Measurements from ENCODE around the gene S1PR4. TPM values are rescaled to one million over a fixed set of nuclear protein-coding genes. Genes with fewer than 3 reads are reported as not detected.

S1PR4 gene
- total RNA-seq, 1 experiment from 2014 or later, result 0.26 TPM

GRCh38 chr19:3151563-3152418 lies 26.8 kb upstream of the S1PR4 start:
- CTCF ChIA-PET, result no interaction called here
- BruUV-seq (replicated peaks), result no TSS peak

DNA sequence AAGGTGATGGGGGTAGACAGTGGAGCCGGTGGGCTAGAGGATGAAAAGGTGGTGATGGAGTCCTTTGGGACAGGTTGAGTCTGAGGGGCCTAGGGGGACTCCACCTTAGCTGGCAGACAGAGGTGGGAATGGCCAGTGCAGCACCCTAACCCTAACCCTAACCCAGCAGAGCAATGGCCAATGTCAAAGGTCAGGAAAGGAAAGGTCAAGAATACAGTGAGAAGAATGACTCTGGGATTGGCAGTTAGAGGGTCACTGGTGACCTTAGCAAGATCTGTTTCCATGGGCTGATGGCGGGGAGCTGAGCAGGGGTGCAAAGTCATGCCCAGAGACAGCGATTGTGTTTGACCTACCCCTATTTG lies 26.2 kb upstream of the S1PR4 start:
- DNase-seq (ENCODE audit: low read depth, low spot score) (no peak), ATAC-seq (no peak)
- intact Hi-C loops (cut with micrococcal nuclease; ENCODE audit: unreplicated experiment), result no loop called here
- H3K36me3 ChIP-seq (ENCODE audit: control insufficient read depth, insufficient read depth, low read length), result no peaks in the 10 kb centered on the region
- H3K27me3 ChIP-seq (ENCODE audit: control insufficient read depth, insufficient read depth, low read length), result no peaks in the 10 kb centered on the region
- BruUV-seq (replicated peaks), result no TSS peak
- H3K9me3 ChIP-seq (ENCODE audit: control insufficient read depth, insufficient read depth, low read depth, low read length), result no peaks in the 10 kb centered on the region
- H3K4me3 ChIP-seq (ENCODE audit: low read depth in 2 of 2, low read length in 2 of 2), result no peak overlapping the region
- H3K27ac ChIP-seq (ENCODE audit: low read length), result no peak overlapping the region
- ChIA-PET CTCF (no interaction called here), POLR2A (no interaction called here)
- peaks cover 6% of the 10 kb centered on the region for H3K4me1 ChIP-seq (ENCODE audit: control insufficient read depth, insufficient read depth, low read length)
- TF ChIP-seq SIN3A (IDR thresholded peaks at IDR 0.05; ENCODE audit: borderline replicate concordance, insufficient read depth, low read depth, low read length) (no peak), POLR2AphosphoS5 (IDR thresholded peaks at IDR 0.05; ENCODE audit: low read depth, low read length) (no peak), TCF7L2 (IDR thresholded peaks at IDR 0.05; ENCODE audit: low read depth, low read length) (no peak), CTCF (IDR thresholded peaks at IDR 0.05) (no peak), REST (IDR thresholded peaks at IDR 0.05; ENCODE audit: insufficient read depth in 1 of 2, low read depth in 2 of 2, low read length in 1 of 2) (no peak)
- in situ Hi-C loops (cut with HindIII; ENCODE audit: low pct_unique_long_range_greater_than_20kb, low sequenced_read_pairs), result no loop called here

More at GRCh38 chr19:3151563-3152418, 26.8 kb upstream of the S1PR4 start:
- POLR2A ChIA-PET, result no interaction called here
- TF ChIP-seq CTCF (IDR thresholded peaks at IDR 0.05), result no peak
- no peak for TF ChIP-seq POLR2AphosphoS5 (IDR thresholded peaks at IDR 0.05; ENCODE audit: low read depth, low read length)
- TF ChIP-seq TCF7L2 (IDR thresholded peaks at IDR 0.05; ENCODE audit: low read depth, low read length), result no peak
- TF ChIP-seq SIN3A (IDR thresholded peaks at IDR 0.05; ENCODE audit: borderline replicate concordance, insufficient read depth, low read depth, low read length), result no peak
- Histone ChIP-seq H3K27ac (ENCODE audit: low read length) (no peak overlapping the region), H3K4me3 (ENCODE audit: low read depth in 2 of 2, low read length in 2 of 2) (no peak overlapping the region), H3K9me3 (ENCODE audit: control insufficient read depth, insufficient read depth, low read depth, low read length) (no peaks in the 10 kb centered on the region), H3K36me3 (ENCODE audit: control insufficient read depth, insufficient read depth, low read length) (no peaks in the 10 kb centered on the region), H3K4me1 (ENCODE audit: control insufficient read depth, insufficient read depth, low read length) (peaks cover 6% of the 10 kb centered on the region), H3K27me3 (ENCODE audit: control insufficient read depth, insufficient read depth, low read length) (no peaks in the 10 kb centered on the region)
- no peak for DNase-seq (ENCODE audit: low read depth, low spot score)
- intact Hi-C loops (cut with micrococcal nuclease; ENCODE audit: unreplicated experiment), result no loop called here
- no peak for ATAC-seq
- in situ Hi-C loops (cut with HindIII; ENCODE audit: low pct_unique_long_range_greater_than_20kb, low sequenced_read_pairs), result no loop called here
